Skeletal muscle satellite cell (primary cell): ENCODE results near the gene PRKD1.

Source experiments
- H3K27me3 ChIP-seq: 2 replicates; pipeline ENCODE4 v1.7.0; 2013; ENCODE audit warnings: low read length; ENCODE audit not compliant: control insufficient read depth, insufficient read depth
- H3K36me3 ChIP-seq: 2 replicates; pipeline ENCODE4 v1.7.0; 2013; ENCODE audit warnings: mild to moderate bottlenecking, control low read depth, low read length; ENCODE audit not compliant: insufficient read depth
- H3K4me1 ChIP-seq: 2 replicates; pipeline ENCODE4 v1.7.0; 2013; ENCODE audit warnings: low read length; ENCODE audit not compliant: control insufficient read depth, insufficient read depth
- H3K4me2 ChIP-seq: 2 replicates; pipeline ENCODE4 v1.7.0; 2013; ENCODE audit warnings: mild to moderate bottlenecking, low read length
- H3K4me3 ChIP-seq: 2 replicates; pipeline ENCODE4 v1.7.0; 2013; ENCODE audit warnings: low read length
- H3K9ac ChIP-seq: 2 replicates; pipeline ENCODE4 v1.7.0; 2013; ENCODE audit warnings: mild to moderate bottlenecking, low read depth, low read length, moderate library complexity
- H3K9me3 ChIP-seq: replicated peaks from 2 replicates; pipeline ENCODE4 v1.7.0; 2013; ENCODE audit warnings: mild to moderate bottlenecking, control low read depth, low read length

PRKD1 gene

DNA sequence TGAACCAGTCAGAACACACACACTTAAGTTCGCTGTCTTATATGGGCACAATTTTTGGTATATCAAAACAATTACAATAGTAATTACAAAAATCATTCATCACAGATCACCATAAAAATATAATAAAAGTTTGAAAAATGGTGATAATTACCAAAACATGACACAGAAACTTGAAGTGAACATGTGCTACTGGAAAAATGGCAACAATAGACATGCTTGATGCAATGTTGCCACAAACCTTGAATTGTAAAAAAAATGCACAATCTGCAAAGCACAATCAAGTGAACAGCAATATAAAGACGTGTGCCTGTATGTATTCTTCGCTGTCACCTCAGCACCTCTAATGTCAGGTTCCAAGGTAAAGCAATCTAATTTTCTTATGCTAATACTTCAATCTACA, 117.6 kb downstream of the PRKD1 start:
- Histone ChIP-seq H3K9ac (no peak overlapping the region), H3K27me3 (no peaks in the 10 kb centered on the region), H3K4me3 (no peak overlapping the region), H3K9me3 (no peaks in the 10 kb centered on the region), H3K4me1 (peaks cover 13% of the 10 kb centered on the region), H3K36me3 (no peaks in the 10 kb centered on the region), H3K4me2 (no peak overlapping the region)

DNA sequence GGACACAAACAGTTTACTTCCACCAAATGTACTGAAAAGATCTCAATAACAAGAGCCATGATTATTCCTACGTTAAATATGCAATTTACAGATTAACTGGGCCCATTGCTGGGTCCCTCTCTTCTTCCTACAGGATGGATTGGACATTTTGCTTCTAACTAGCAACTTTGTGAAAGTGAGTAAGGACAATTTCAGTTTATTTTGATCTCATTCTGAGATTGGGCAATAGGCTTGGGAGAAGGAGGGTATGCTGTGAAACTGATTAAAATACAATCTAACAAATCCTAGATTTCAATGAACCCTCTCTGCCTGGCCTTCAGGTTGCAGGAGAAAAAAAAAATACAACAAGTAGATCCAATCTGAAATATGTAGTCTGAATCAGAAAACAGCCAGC, 121.5 kb downstream of the PRKD1 start:
- Histone ChIP-seq H3K9ac (no peak overlapping the region), H3K36me3 (no peaks in the 10 kb centered on the region), H3K27me3 (no peaks in the 10 kb centered on the region), H3K9me3 (no peaks in the 10 kb centered on the region), H3K4me2 (no peak overlapping the region), H3K4me3 (no peak overlapping the region), H3K4me1 (peaks cover 13% of the 10 kb centered on the region)

- Histone ChIP-seq H3K4me2 (no peak overlapping the region), H3K4me3 (no peak overlapping the region), H3K36me3 (no peaks in the 10 kb centered on the region), H3K9me3 (no peaks in the 10 kb centered on the region), H3K9ac (no peak overlapping the region), H3K27me3 (no peaks in the 10 kb centered on the region), H3K4me1 (peaks cover 13% of the 10 kb centered on the region)
Observed at GRCh38 chr14:29805415-29806123, 122.1 kb downstream of the PRKD1 start.

GRCh38 chr14:29804481-29805266, 123.0 kb downstream of the PRKD1 start:
- Histone ChIP-seq H3K4me3 (no peak overlapping the region), H3K4me1 (peaks cover 13% of the 10 kb centered on the region), H3K27me3 (no peaks in the 10 kb centered on the region), H3K9ac (no peak overlapping the region), H3K4me2 (no peak overlapping the region), H3K9me3 (no peaks in the 10 kb centered on the region), H3K36me3 (no peaks in the 10 kb centered on the region)

DNA sequence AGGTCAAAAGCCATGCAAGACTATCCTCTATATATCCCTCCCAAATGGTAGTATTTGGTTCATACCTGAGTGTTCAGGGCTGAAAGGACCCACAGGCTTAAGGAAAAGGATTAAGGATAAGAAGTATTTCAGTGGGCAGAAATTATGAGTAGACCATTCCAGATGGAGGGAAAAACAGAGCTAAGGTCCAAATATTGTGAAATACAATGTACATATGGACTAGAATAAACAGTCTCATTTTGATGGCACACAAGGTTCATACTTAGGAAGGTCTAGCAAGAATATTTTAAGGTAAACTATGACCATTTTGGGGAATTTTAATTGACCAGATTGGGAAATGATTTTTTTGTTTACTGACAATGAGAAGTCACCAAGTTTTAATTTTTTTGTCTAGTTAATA, 124.6 kb downstream of the PRKD1 start:
- no peak overlapping the region for H3K4me2 ChIP-seq
- H3K4me1 ChIP-seq, result peaks cover 13% of the 10 kb centered on the region
- H3K9me3 ChIP-seq, result no peaks in the 10 kb centered on the region
- H3K36me3 ChIP-seq, result no peaks in the 10 kb centered on the region
- H3K9ac ChIP-seq, result no peak overlapping the region
- no peaks in the 10 kb centered on the region for H3K27me3 ChIP-seq
- H3K4me3 ChIP-seq, result no peak overlapping the region

GRCh38 chr14:29802211-29802610, 125.4 kb downstream of the PRKD1 start:
- H3K9me3 ChIP-seq, result no peaks in the 10 kb centered on the region
- H3K4me2 ChIP-seq, result no peak overlapping the region
- H3K9ac ChIP-seq, result no peak overlapping the region
- no peaks in the 10 kb centered on the region for H3K36me3 ChIP-seq
- H3K4me1 ChIP-seq, result peaks cover 13% of the 10 kb centered on the region
- no peaks in the 10 kb centered on the region for H3K27me3 ChIP-seq
- H3K4me3 ChIP-seq, result no peak overlapping the region

- Histone ChIP-seq H3K4me3 (no peak overlapping the region), H3K4me2 (no peak overlapping the region), H3K27me3 (no peaks in the 10 kb centered on the region), H3K36me3 (no peaks in the 10 kb centered on the region), H3K9ac (no peak overlapping the region), H3K4me1 (peaks cover 9% of the 10 kb centered on the region), H3K9me3 (no peaks in the 10 kb centered on the region)
Observed at GRCh38 chr14:29800961-29801360, 126.7 kb downstream of the PRKD1 start.

DNA sequence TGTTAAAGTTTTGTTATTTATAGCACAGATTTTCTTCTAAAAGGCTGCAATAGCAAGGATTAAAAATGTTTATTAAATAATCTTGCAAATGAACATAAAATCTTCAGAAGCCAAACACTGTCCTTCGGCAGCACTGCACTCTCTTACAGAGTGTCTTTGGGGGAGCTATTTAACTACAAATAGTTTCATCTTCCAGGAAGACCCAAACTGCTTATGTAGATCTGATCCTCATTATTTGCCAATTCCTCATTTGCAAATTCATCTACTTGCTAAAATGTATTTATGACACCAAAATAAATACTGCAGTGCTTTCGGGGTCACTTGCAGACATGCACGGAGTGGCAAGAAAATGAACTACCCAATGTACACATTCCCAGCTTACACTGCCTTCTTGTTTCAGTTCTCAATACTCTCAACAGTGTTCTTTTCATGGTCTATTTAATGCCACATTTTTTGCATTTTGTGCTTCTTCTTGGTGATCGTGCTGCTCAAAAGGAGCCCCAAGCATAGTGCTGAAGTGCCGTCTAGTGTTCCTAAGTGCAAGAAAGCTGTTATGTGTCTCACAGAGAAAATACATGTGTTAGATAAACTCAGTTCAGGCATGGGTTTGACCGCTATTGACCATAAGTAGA, 128.1 kb downstream of the PRKD1 start:
- Histone ChIP-seq H3K4me3 (no peak overlapping the region), H3K4me1 (no peaks in the 10 kb centered on the region)

DNA sequence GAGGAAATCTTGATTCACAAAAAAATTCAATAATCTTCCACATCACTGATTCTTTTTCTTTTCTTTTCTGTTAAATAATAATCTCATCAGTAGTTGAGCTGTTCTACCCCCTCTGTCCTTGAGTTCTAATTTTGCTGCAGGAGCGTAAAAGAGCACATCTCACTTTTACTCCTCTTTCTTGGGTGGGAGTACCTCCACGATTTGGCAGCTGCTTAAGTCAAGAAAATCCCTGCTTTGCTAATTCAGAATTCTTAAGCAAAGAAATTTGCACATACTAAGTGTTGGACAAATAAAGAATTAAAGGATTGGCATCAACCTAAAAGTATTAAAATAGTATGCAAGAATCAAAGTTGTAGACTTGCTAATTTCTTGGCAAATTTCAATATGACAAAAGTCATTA, 128.8 kb downstream of the PRKD1 start:
- Histone ChIP-seq H3K9ac (no peak overlapping the region), H3K4me3 (no peak overlapping the region), H3K4me1 (no peaks in the 10 kb centered on the region), H3K27me3 (no peaks in the 10 kb centered on the region), H3K36me3 (no peaks in the 10 kb centered on the region), H3K4me2 (no peak overlapping the region), H3K9me3 (no peaks in the 10 kb centered on the region)

More for the DNA sequence above, 128.1 kb downstream of the PRKD1 start:
- no peak overlapping the region for H3K9ac ChIP-seq
- H3K9me3 ChIP-seq, result no peaks in the 10 kb centered on the region
- no peaks in the 10 kb centered on the region for H3K36me3 ChIP-seq
- no peaks in the 10 kb centered on the region for H3K27me3 ChIP-seq
- H3K4me2 ChIP-seq, result no peak overlapping the region

GRCh38 chr14:29798108-29798663, 129.5 kb downstream of the PRKD1 start:
- Histone ChIP-seq H3K4me1 (no peaks in the 10 kb centered on the region), H3K4me3 (no peak overlapping the region), H3K4me2 (no peak overlapping the region), H3K36me3 (no peaks in the 10 kb centered on the region), H3K9me3 (no peaks in the 10 kb centered on the region), H3K27me3 (no peaks in the 10 kb centered on the region), H3K9ac (no peak overlapping the region)

DNA sequence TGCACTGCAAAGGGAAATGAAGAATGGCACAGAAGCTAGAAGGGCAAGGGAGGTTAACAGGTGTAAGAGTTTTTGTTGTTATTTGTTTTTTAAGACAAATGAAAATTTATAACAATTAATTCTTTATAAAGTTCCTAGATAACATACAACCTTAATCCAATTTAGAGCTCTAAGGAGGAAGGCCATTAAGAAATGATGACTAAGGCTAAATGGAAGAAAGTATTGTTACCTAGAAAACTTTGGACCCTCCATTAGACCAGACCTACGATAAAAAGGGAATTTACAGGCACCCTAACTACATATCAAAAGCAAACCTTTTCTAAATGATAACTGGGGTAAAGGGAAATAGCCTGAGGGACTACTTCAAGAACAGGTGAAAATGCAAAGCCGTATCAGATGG, 130.8 kb downstream of the PRKD1 start:
- Histone ChIP-seq H3K4me3 (no peak overlapping the region), H3K4me1 (no peaks in the 10 kb centered on the region), H3K36me3 (no peaks in the 10 kb centered on the region), H3K27me3 (no peaks in the 10 kb centered on the region), H3K9ac (no peak overlapping the region), H3K4me2 (no peak overlapping the region), H3K9me3 (no peaks in the 10 kb centered on the region)
